ENCODE measurements around the gene OSBPL10.

OSBPL10 gene

DNA sequence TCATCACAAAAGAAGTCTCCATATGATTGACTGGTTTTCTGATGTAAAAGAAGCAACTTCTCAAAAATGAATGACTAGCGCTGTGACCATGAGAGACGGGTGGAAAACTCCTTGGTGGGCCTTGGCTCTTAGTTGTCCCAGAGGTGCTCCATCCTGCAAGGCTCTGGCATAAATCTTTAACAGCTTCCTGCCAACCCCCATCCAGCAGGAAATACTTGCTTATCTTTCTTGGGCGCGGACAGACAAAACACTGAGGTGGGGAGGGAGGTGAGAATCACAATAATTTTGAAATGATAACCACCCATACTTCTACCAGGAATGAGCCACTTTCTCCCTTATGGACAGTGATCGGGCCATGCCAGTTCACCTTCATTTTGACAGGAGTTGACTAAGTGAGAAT lies 319.8 kb downstream of the OSBPL10 start:
- ATAC-seq, result no peak
- TF ChIP-seq, protein P1, sequence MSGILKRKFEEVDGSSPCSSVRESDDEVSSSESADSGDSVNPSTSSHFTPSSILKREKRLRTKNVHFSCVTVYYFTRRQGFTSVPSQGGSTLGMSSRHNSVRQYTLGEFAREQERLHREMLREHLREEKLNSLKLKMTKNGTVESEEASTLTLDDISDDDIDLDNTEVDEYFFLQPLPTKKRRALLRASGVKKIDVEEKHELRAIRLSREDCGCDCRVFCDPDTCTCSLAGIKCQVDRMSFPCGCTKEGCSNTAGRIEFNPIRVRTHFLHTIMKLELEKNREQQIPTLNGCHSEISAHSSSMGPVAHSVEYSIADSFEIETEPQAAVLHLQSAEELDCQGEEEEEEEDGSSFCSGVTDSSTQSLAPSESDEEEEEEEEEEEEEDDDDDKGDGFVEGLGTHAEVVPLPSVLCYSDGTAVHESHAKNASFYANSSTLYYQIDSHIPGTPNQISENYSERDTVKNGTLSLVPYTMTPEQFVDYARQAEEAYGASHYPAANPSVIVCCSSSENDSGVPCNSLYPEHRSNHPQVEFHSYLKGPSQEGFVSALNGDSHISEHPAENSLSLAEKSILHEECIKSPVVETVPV (CRISPR knock-in tag; IDR thresholded peaks at IDR 0.05), result no peak
- TF ChIP-seq ZNF8 (CRISPR knock-in tag; IDR thresholded peaks at IDR 0.05) (no peak), GLIS3 (CRISPR knock-in tag; IDR thresholded peaks at IDR 0.05) (no peak), CSDC2 (CRISPR knock-in tag; IDR thresholded peaks at IDR 0.05) (no peak), POU6F1 (CRISPR knock-in tag; IDR thresholded peaks at IDR 0.05; ENCODE audit: borderline replicate concordance, low read depth) (no peak)

GRCh38 chr3:31659246-31659645 lies 321.8 kb downstream of the OSBPL10 start:
- no peak for TF ChIP-seq ZNF565 (CRISPR knock-in tag; conservative IDR thresholded peaks at IDR 0.05; ENCODE audit: low read depth)
- TF ChIP-seq ESRRG (CRISPR knock-in tag; IDR thresholded peaks at IDR 0.05), result no peak
- TF ChIP-seq ZFP30 (CRISPR knock-in tag; IDR thresholded peaks at IDR 0.05), result no peak
- no peak for TF ChIP-seq GLIS3 (CRISPR knock-in tag; IDR thresholded peaks at IDR 0.05)
- TF ChIP-seq TOX (CRISPR knock-in tag; IDR thresholded peaks at IDR 0.05; ENCODE audit: borderline replicate concordance), result no peak
- TF ChIP-seq PPARA (CRISPR knock-in tag; IDR thresholded peaks at IDR 0.05; ENCODE audit: borderline replicate concordance), result no peak
- TF ChIP-seq, protein P2, sequence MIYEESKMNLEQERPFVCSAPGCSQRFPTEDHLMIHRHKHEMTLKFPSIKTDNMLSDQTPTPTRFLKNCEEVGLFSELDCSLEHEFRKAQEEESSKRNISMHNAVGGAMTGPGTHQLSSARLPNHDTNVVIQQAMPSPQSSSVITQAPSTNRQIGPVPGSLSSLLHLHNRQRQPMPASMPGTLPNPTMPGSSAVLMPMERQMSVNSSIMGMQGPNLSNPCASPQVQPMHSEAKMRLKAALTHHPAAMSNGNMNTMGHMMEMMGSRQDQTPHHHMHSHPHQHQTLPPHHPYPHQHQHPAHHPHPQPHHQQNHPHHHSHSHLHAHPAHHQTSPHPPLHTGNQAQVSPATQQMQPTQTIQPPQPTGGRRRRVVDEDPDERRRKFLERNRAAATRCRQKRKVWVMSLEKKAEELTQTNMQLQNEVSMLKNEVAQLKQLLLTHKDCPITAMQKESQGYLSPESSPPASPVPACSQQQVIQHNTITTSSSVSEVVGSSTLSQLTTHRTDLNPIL (CRISPR knock-in tag; IDR thresholded peaks at IDR 0.05; ENCODE audit: low read depth), result no peak
- no peak for TF ChIP-seq ISL1 (CRISPR knock-in tag; IDR thresholded peaks at IDR 0.05)
- TF ChIP-seq SNAI2 (CRISPR knock-in tag; IDR thresholded peaks at IDR 0.05), result no peak
- no peak for TF ChIP-seq ARNTL (CRISPR knock-in tag; IDR thresholded peaks at IDR 0.05; ENCODE audit: borderline replicate concordance, low read depth)
- TF ChIP-seq CSDC2 (CRISPR knock-in tag; IDR thresholded peaks at IDR 0.05), result no peak
- TF ChIP-seq POU6F1 (CRISPR knock-in tag; IDR thresholded peaks at IDR 0.05; ENCODE audit: borderline replicate concordance, low read depth), result no peak
- no peak for TF ChIP-seq ZC3H10 (CRISPR knock-in tag; IDR thresholded peaks at IDR 0.05)
- TF ChIP-seq RARB (CRISPR knock-in tag; IDR thresholded peaks at IDR 0.05), result no peak
- TF ChIP-seq BACH2 (CRISPR knock-in tag; IDR thresholded peaks at IDR 0.05; ENCODE audit: borderline replicate concordance), result no peak
- TF ChIP-seq OSR1 (CRISPR knock-in tag; IDR thresholded peaks at IDR 0.05), result no peak
- TF ChIP-seq TCF4 (CRISPR knock-in tag; IDR thresholded peaks at IDR 0.05; ENCODE audit: borderline replicate concordance), result no peak
- TF ChIP-seq PATZ1 (CRISPR knock-in tag; IDR thresholded peaks at IDR 0.05; ENCODE audit: borderline replicate concordance), result no peak
- no peak for ATAC-seq

- ATAC-seq, result no peak
These were observed 326.1 kb downstream of the OSBPL10 start for GRCh38 chr3:31654998-31655397.

More at GRCh38 chr3:31654998-31655397, 326.1 kb downstream of the OSBPL10 start:
- no peak for TF ChIP-seq ZNF70 (CRISPR knock-in tag; IDR thresholded peaks at IDR 0.05)
- TF ChIP-seq CSDC2 (CRISPR knock-in tag; IDR thresholded peaks at IDR 0.05), result no peak
- no peak for TF ChIP-seq ZC3H10 (CRISPR knock-in tag; IDR thresholded peaks at IDR 0.05)
- no peak for TF ChIP-seq TCF4 (CRISPR knock-in tag; IDR thresholded peaks at IDR 0.05; ENCODE audit: borderline replicate concordance)
- no peak for TF ChIP-seq ZNF565 (CRISPR knock-in tag; conservative IDR thresholded peaks at IDR 0.05; ENCODE audit: low read depth)
- TF ChIP-seq TOX (CRISPR knock-in tag; IDR thresholded peaks at IDR 0.05; ENCODE audit: borderline replicate concordance), result no peak
- TF ChIP-seq, protein P1 (CRISPR knock-in tag; IDR thresholded peaks at IDR 0.05), result no peak
- TF ChIP-seq ZFP30 (CRISPR knock-in tag; IDR thresholded peaks at IDR 0.05), result no peak
- TF ChIP-seq, protein P3, sequence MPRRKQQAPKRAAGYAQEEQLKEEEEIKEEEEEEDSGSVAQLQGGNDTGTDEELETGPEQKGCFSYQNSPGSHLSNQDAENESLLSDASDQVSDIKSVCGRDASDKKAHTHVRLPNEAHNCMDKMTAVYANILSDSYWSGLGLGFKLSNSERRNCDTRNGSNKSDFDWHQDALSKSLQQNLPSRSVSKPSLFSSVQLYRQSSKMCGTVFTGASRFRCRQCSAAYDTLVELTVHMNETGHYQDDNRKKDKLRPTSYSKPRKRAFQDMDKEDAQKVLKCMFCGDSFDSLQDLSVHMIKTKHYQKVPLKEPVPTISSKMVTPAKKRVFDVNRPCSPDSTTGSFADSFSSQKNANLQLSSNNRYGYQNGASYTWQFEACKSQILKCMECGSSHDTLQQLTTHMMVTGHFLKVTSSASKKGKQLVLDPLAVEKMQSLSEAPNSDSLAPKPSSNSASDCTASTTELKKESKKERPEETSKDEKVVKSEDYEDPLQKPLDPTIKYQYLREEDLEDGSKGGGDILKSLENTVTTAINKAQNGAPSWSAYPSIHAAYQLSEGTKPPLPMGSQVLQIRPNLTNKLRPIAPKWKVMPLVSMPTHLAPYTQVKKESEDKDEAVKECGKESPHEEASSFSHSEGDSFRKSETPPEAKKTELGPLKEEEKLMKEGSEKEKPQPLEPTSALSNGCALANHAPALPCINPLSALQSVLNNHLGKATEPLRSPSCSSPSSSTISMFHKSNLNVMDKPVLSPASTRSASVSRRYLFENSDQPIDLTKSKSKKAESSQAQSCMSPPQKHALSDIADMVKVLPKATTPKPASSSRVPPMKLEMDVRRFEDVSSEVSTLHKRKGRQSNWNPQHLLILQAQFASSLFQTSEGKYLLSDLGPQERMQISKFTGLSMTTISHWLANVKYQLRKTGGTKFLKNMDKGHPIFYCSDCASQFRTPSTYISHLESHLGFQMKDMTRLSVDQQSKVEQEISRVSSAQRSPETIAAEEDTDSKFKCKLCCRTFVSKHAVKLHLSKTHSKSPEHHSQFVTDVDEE (CRISPR knock-in tag; IDR thresholded peaks at IDR 0.05), result no peak

All from SK-N-SH treated with all-trans-retinoic acid at 6 μM for 48 hours (cell line).